ENCODE results near the gene LGALSL. TPM values are rescaled to one million over a fixed set of nuclear protein-coding genes. Genes with fewer than 3 reads are reported as not detected.

The LGALSL gene
- total and polyA plus RNA-seq, 9 of the 15 experiments (the other 6 are each of a cell fraction or from before 2014, with no cell fraction given), result 0.04 to 0.29 (median 0.14) TPM; not detected in 3

DNA sequence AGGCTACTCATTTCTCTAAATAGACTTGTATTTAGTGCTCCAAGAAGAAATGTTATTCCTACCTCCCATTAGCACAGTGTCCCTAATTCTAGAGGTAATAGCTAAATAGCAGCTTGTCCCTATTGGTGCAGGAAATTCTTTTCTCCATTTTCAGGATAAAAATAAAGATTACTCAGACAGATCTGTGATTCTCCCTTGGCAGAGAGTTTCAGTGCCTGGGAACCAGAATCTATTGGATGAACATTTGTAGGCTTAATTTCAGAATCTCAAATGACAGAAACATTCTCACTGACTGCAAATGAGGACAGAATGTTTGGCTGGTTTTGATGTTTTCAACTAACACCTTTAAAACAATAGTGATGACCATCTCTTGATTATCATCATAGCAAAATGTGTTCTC lies 33.3 kb upstream of the LGALSL start:
- no peaks in the 10 kb centered on the region for H4K20me1 ChIP-seq (replicated peaks; ENCODE audit: control insufficient read depth, insufficient read depth, low read length)
- no peak overlapping the region for H3K27ac ChIP-seq (ENCODE audit: extremely low read depth, low read depth, low read length)
- intact Hi-C loops (cut with micrococcal nuclease) (no loop called here), in situ Hi-C loops (cut with MboI) (no loop called here)
- H3K4me3 ChIP-seq, result no peak overlapping the region
- H3K4me1 ChIP-seq (replicated peaks in 1 of 2; ENCODE audit: control insufficient read depth in 2 of 2, insufficient read depth in 2 of 2, low read length in 2 of 2), result no peaks in the 10 kb centered on the region
- FAIRE-seq, result no peak
- H3K4me2 ChIP-seq (ENCODE audit: insufficient read depth, low read length), result no peak overlapping the region
- ATAC-seq, result no peak
- no peak overlapping the region for H3K9ac ChIP-seq (ENCODE audit: insufficient read depth in 1 of 2, low read depth in 2 of 2, low read length in 2 of 2)
- H2AFZ ChIP-seq (ENCODE audit: low read depth, low read length), result no peak overlapping the region
- peaks cover 9 to 14% of the 10 kb centered on the region in 2 experiments; a peak in 2 of 5 replicates for H3K27me3 ChIP-seq (ENCODE audit: control insufficient read depth in 2 of 2, insufficient read depth in 2 of 2, low read length in 2 of 2)
- BruUV-seq (replicated peaks), result no TSS peak
- H3K79me2 ChIP-seq (ENCODE audit: control insufficient read depth, insufficient read depth, low read length), result no peaks in the 10 kb centered on the region
- no peak for TF ChIP-seq WHSC1 (IDR thresholded peaks at IDR 0.05; ENCODE audit: low read length)
- TF ChIP-seq ZNF507 (tag; conservative IDR thresholded peaks at IDR 0.05), result no peak
- no peak for TF ChIP-seq NCOA2 (IDR thresholded peaks at IDR 0.05; ENCODE audit: partially characterized antibody in 2 of 2)
- TF ChIP-seq, protein P1, sequence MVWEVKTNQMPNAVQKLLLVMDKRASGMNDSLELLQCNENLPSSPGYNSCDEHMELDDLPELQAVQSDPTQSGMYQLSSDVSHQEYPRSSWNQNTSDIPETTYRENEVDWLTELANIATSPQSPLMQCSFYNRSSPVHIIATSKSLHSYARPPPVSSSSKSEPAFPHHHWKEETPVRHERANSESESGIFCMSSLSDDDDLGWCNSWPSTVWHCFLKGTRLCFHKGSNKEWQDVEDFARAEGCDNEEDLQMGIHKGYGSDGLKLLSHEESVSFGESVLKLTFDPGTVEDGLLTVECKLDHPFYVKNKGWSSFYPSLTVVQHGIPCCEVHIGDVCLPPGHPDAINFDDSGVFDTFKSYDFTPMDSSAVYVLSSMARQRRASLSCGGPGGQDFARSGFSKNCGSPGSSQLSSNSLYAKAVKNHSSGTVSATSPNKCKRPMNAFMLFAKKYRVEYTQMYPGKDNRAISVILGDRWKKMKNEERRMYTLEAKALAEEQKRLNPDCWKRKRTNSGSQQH (CRISPR knock-in tag; IDR thresholded peaks at IDR 0.05), result no peak
- TF ChIP-seq, protein P2, sequence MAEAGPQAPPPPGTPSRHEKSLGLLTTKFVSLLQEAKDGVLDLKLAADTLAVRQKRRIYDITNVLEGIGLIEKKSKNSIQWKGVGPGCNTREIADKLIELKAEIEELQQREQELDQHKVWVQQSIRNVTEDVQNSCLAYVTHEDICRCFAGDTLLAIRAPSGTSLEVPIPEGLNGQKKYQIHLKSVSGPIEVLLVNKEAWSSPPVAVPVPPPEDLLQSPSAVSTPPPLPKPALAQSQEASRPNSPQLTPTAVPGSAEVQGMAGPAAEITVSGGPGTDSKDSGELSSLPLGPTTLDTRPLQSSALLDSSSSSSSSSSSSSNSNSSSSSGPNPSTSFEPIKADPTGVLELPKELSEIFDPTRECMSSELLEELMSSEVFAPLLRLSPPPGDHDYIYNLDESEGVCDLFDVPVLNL (CRISPR knock-in tag; IDR thresholded peaks at IDR 0.05; ENCODE audit: low read depth), result no peak
- no peak for TF ChIP-seq NCOR1 (IDR thresholded peaks at IDR 0.05)
- TF ChIP-seq, protein P3, sequence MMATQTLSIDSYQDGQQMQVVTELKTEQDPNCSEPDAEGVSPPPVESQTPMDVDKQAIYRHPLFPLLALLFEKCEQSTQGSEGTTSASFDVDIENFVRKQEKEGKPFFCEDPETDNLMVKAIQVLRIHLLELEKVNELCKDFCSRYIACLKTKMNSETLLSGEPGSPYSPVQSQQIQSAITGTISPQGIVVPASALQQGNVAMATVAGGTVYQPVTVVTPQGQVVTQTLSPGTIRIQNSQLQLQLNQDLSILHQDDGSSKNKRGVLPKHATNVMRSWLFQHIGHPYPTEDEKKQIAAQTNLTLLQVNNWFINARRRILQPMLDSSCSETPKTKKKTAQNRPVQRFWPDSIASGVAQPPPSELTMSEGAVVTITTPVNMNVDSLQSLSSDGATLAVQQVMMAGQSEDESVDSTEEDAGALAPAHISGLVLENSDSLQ (IDR thresholded peaks at IDR 0.05), result no peak
- TF ChIP-seq SMAD2 (IDR thresholded peaks at IDR 0.05; ENCODE audit: low read depth, low read length), result no peak
- no peak for TF ChIP-seq CREM (IDR thresholded peaks at IDR 0.05; ENCODE audit: low read depth)
- no peak for TF ChIP-seq CBX2 (IDR thresholded peaks at IDR 0.05; ENCODE audit: insufficient read depth, low read length, poor library complexity, severe bottlenecking)
- TF ChIP-seq ZNF444 (CRISPR knock-in tag; IDR thresholded peaks at IDR 0.05), result no peak
- TF ChIP-seq, protein P4, sequence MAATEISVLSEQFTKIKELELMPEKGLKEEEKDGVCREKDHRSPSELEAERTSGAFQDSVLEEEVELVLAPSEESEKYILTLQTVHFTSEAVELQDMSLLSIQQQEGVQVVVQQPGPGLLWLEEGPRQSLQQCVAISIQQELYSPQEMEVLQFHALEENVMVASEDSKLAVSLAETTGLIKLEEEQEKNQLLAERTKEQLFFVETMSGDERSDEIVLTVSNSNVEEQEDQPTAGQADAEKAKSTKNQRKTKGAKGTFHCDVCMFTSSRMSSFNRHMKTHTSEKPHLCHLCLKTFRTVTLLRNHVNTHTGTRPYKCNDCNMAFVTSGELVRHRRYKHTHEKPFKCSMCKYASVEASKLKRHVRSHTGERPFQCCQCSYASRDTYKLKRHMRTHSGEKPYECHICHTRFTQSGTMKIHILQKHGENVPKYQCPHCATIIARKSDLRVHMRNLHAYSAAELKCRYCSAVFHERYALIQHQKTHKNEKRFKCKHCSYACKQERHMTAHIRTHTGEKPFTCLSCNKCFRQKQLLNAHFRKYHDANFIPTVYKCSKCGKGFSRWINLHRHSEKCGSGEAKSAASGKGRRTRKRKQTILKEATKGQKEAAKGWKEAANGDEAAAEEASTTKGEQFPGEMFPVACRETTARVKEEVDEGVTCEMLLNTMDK (IDR thresholded peaks at IDR 0.05; ENCODE audit: borderline replicate concordance, insufficient read depth, low read depth, low read length, poor library complexity, severe bottlenecking), result no peak
- no peak for TF ChIP-seq HDAC3 (IDR thresholded peaks at IDR 0.05; ENCODE audit: borderline replicate concordance, partially characterized antibody)
- TF ChIP-seq ZNF316 (IDR thresholded peaks at IDR 0.05), result no peak
- TF ChIP-seq ETV6 (IDR thresholded peaks at IDR 0.05; ENCODE audit: borderline replicate concordance in 1 of 2, low read depth in 2 of 2, low read length in 1 of 2), result no peak
- TF ChIP-seq ETV6 (CRISPR knock-in tag; IDR thresholded peaks at IDR 0.05; ENCODE audit: borderline replicate concordance), result no peak
- no peak for TF ChIP-seq TAF1 (IDR thresholded peaks at IDR 0.05; ENCODE audit: control insufficient read depth, extremely low read depth, insufficient read depth, low read length, severe bottlenecking)
- no peak for TF ChIP-seq CBFA2T2 (conservative IDR thresholded peaks at IDR 0.05)
- POLR2A ChIA-PET, result no interaction called here
- CTCF ChIA-PET (ENCODE audit: low intra/inter-chr PET ratio), result no interaction called here
- H3K9me3 ChIP-seq (replicated peaks; ENCODE audit: control insufficient read depth, insufficient read depth, low read depth, low read length), result no peaks in the 10 kb centered on the region
- H3K9me1 ChIP-seq (ENCODE audit: control insufficient read depth, insufficient read depth, low read length), result no peaks in the 10 kb centered on the region
- no peak for DNase-seq (ENCODE audit: extremely low read depth in 1 of 4, low spot score in 3 of 4)
- no peaks in the 10 kb centered on the region for H3K36me3 ChIP-seq (ENCODE audit: control insufficient read depth, insufficient read depth, low read length)

Measured in K562 (cell line).